HEK293 (cell line): ENCODE data around the gene PPP1R8.

Experiments used
- KLF7 ChIP-seq: fragments of 450-650 bp; formaldehyde crosslinking; IDR thresholded peaks from 2 replicates; pipeline ENCODE4 v1.5.1; 2016; ENCODE audit warnings: missing biosample characterization, missing genetic modification characterization, borderline replicate concordance
- YY1 ChIP-seq: fragments of 450-650 bp; formaldehyde crosslinking; IDR thresholded peaks from 2 replicates; pipeline ENCODE4 v1.5.1; 2018; ENCODE audit warnings: missing biosample characterization, missing genetic modification characterization
- ZFP3 ChIP-seq: fragments of 450-650 bp; formaldehyde crosslinking; IDR thresholded peaks from 2 replicates; pipeline ENCODE4 v1.5.1; 2016; ENCODE audit warnings: low read depth, missing biosample characterization, missing genetic modification characterization
- ZNF169 ChIP-seq: fragments of 450-650 bp; formaldehyde crosslinking; IDR thresholded peaks from 2 replicates; pipeline ENCODE4 v1.5.1; 2016; ENCODE audit warnings: missing biosample characterization, missing genetic modification characterization
- ZNF23 ChIP-seq: fragments of 450-650 bp; formaldehyde crosslinking; IDR thresholded peaks from 2 replicates; pipeline ENCODE4 v1.5.1; 2016; ENCODE audit warnings: missing biosample characterization, missing genetic modification characterization, borderline replicate concordance
- ZNF426 ChIP-seq: fragments of 450-650 bp; formaldehyde crosslinking; IDR thresholded peaks from 2 replicates; pipeline ENCODE4 v1.5.1; 2017; ENCODE audit warnings: missing biosample characterization, missing genetic modification characterization, mild to moderate bottlenecking, inconsistent platforms, moderate library complexity
- ZNF501 ChIP-seq: fragments of 450-650 bp; formaldehyde crosslinking; IDR thresholded peaks from 2 replicates; pipeline ENCODE4 v1.5.1; 2016; ENCODE audit warnings: missing biosample characterization, missing genetic modification characterization
- ZNF549 ChIP-seq: fragments of 450-650 bp; IDR thresholded peaks from 2 replicates; pipeline ENCODE4 v1.5.1; 2018; ENCODE audit warnings: missing biosample characterization, missing genetic modification characterization, mild to moderate bottlenecking, inconsistent platforms, moderate library complexity
- ZNF664 ChIP-seq: fragments of 450-650 bp; formaldehyde crosslinking; IDR thresholded peaks from 2 replicates; pipeline ENCODE4 v1.5.1; 2016; ENCODE audit warnings: missing biosample characterization, missing genetic modification characterization
- TF ChIP-seq, protein P1 (sequence below): fragments of 450-650 bp; formaldehyde crosslinking; IDR thresholded peaks from 2 replicates; pipeline ENCODE4 v1.5.1; 2016; ENCODE audit warnings: missing biosample characterization, missing genetic modification characterization
- TF ChIP-seq, protein P2 (sequence below): fragments of 450-650 bp; formaldehyde crosslinking; IDR thresholded peaks from 2 replicates; pipeline ENCODE4 v1.5.1; 2016; ENCODE audit warnings: missing biosample characterization, missing genetic modification characterization, low read depth

DNA sequence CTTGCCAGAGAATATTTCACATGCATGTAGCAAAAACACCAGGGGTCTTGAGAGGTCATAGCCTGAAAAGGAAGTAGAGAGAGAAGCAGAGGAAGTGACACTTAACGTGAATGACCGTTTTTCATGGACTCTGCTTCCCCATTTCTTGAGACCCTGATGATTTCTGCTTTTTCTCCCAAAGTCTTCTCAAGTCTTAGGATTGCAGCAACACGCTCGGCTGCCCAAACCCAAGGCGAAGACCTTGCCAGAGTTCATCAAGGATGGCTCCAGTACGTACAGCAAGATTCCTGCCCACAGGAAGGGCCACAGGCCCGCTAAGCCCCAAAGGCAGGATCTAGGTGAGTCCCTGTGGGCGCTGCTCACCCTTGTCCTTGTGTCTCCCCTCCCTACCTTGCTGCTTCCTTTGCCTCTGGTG, 54.5 kb downstream of the PPP1R8 start:
- TF ChIP-seq ZFP3 (no peak), ZNF501 (no peak), ZNF549 (tag by site-specific recombination) (no peak), YY1 (tag by site-specific recombination) (no peak), ZNF664 (tag by site-specific recombination) (no peak), ZNF23 (tag by site-specific recombination) (no peak), KLF7 (tag by site-specific recombination) (no peak), ZNF169 (tag by site-specific recombination) (no peak), ZNF426 (tag by site-specific recombination) (no peak)
- TF ChIP-seq, protein P1, sequence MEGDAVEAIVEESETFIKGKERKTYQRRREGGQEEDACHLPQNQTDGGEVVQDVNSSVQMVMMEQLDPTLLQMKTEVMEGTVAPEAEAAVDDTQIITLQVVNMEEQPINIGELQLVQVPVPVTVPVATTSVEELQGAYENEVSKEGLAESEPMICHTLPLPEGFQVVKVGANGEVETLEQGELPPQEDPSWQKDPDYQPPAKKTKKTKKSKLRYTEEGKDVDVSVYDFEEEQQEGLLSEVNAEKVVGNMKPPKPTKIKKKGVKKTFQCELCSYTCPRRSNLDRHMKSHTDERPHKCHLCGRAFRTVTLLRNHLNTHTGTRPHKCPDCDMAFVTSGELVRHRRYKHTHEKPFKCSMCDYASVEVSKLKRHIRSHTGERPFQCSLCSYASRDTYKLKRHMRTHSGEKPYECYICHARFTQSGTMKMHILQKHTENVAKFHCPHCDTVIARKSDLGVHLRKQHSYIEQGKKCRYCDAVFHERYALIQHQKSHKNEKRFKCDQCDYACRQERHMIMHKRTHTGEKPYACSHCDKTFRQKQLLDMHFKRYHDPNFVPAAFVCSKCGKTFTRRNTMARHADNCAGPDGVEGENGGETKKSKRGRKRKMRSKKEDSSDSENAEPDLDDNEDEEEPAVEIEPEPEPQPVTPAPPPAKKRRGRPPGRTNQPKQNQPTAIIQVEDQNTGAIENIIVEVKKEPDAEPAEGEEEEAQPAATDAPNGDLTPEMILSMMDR (tag by site-specific recombination) = no peak
- TF ChIP-seq, protein P2, sequence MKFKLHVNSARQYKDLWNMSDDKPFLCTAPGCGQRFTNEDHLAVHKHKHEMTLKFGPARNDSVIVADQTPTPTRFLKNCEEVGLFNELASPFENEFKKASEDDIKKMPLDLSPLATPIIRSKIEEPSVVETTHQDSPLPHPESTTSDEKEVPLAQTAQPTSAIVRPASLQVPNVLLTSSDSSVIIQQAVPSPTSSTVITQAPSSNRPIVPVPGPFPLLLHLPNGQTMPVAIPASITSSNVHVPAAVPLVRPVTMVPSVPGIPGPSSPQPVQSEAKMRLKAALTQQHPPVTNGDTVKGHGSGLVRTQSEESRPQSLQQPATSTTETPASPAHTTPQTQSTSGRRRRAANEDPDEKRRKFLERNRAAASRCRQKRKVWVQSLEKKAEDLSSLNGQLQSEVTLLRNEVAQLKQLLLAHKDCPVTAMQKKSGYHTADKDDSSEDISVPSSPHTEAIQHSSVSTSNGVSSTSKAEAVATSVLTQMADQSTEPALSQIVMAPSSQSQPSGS = no peak
